Daoy (cell line): ENCODE data around the gene ETV4. TPM values are rescaled to one million over a fixed set of nuclear protein-coding genes. Genes with fewer than 3 reads are reported as not detected.
"Not testable (repeated sequence)": the region's sequence is repeated elsewhere in the genome, so short reads cannot be mapped to it uniquely, and the experiment has no call there.

Experiments
- DNase-seq: peaks from one replicate; pipeline ENCODE4 v3.0.0-alpha.2; 2015; ENCODE audit warnings: low read depth
- total RNA-seq: library from RNA; depleted of rRNA; stranded (reverse); fragments of >200 nt; shearing (Covaris generic); gene quantifications from 2 replicates; pipeline ENCODE4 v1.2.3, GENCODE V29; 2014; rRNA removed

ETV4 gene
- total RNA-seq, 1 experiment from 2014 or later: 27.7 TPM

DNA sequence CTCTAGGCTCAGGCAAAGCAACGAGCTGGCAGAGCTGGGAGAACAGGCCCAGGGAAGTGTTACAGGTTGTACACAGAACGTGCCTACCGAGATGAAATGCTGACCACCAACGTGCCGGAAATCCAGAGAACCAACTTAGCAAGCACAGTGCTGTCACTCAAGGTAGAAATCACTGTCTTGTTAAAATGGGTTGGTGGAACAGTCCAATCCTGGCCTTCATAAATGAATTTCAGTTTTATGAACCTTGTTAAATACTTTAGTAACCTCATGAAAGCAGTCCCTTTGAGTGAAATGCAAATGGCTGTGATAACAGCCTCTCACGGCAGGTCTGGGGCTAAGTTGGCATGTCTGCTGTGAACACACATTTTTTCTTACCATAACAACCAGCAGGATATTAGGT, 29.0 kb downstream of the ETV4 start:
- DNase-seq: no peak

DNA sequence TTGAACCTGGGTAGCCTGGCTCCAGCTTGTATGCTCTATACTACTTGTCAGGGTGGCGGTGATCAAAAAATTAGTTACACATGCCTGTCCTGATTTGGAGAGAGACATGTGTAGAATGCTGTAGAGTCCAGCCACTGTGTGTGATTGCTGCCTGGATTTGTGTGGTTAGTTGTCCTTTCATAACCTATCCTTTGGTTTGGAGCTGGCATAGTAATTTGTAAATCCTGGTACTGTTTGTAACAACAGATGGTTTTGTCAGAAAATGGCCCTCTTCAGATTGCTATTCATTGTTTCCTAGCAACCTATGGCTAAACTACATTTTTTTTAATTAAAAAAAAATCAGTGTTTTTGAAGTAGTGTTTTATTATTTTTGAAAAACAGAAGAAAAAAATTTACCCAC, 30.5 kb downstream of the ETV4 start:
- DNase-seq: no peak

DNA sequence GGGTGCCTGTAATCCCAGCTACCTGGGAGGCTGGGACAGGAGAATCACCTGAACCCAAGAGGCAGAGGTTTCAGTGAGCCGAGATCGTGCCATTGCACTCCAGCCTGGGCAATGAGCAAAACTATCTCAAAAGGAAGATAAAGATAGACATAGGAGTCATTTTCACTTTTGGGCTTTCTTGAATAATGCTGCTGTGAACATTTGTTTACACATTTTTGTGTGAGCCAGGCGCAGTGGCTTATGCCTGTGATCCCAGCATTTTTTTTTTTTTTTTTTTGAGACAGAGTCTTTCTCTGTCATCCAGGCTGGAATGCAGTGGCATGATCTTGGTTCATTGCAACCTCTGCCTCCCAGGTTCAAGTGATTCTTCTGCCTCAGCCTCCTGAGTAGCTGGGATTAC, 34.9 kb downstream of the ETV4 start:
- DNase-seq: not testable (repeated sequence)

DNA sequence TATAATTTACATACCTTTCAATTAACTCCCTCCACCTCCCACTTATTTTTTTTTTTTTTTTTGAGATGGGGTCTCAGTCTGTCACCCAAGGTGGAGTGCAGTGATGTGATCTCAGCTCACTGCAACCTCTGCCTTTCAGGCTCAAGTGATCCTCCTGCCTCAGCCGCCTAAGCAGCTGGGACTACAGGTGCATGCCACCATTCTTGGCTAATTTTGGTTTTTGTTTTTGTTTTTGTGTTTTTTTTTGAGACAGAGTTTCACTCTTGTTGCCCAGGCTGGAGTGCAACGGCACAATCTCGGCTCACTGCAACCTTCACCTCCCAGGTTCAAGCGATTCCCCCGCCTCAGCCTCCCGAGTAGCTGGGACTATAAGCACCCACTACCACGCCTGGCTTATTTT, 36.7 kb downstream of the ETV4 start:
- DNase-seq: not testable (repeated sequence)

DNA sequence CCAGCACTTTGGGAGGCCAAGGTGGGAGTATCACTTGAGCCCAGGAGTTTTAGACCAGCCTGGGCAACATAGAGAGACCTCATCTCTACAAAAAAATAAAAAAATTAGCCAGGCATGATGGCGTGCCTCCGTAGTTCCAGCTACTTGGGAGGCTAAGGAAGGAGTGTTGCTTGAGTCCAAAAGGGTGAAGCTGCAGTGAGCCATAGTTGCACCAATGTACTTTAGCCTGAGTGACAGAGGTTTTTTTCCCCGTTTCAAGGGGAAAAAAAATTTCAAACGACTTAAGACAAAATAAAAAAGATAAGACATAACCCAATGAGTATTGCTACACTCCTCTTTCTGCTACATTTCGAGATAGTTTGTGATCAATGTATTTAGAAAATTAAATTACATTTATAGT, 55.5 kb downstream of the ETV4 start:
- DNase-seq: no peak

DNA sequence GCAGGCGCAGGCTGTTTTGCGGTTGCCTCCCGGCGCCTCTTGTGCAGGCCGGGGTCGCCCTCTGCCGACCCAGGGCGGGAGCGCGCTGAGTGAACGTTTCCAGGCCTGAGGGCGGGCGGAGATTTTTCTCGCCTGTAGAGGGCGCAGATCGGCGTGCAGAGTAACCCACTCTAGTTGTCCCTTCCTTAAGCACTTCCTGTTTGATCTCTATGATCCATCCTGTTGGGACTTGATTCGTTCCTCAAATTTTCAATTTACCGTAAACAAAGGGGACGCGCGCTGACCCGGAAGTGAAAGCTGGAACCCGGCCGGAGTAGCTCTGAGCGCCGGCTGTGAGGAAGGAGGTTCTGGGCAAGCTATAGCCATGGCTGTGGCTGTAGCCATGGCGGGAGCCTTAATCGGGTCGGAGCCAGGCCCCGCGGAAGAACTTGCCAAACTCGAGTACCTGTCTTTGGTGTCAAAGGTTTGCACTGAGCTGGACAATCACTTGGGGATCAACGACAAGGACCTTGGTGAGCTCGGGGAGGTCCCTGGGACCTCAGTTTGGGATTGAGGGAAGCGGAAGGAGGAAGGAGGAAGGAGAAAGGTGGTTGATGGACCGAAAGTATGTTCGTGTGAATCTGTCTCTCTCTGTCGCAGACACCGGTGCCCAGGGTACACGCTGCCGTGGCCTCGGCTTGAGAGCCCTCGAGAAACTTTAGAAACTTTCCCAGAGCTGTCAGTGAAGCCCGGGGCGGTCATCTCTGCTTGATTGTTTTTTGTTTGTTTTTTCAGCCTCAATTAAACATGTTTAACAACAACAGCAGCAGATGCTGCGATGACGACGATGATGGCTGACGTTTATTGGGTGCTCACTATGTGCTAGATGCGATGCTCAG, 62.2 kb downstream of the ETV4 start, which contains the start of gene DHX8:
Gene DHX8 (plus strand): TSS at position 302 of the 878 bp plus-strand sequence. CDS start 63 bp downstream, at position 365.
- peak; percentile 93 for DNase-seq

DNA sequence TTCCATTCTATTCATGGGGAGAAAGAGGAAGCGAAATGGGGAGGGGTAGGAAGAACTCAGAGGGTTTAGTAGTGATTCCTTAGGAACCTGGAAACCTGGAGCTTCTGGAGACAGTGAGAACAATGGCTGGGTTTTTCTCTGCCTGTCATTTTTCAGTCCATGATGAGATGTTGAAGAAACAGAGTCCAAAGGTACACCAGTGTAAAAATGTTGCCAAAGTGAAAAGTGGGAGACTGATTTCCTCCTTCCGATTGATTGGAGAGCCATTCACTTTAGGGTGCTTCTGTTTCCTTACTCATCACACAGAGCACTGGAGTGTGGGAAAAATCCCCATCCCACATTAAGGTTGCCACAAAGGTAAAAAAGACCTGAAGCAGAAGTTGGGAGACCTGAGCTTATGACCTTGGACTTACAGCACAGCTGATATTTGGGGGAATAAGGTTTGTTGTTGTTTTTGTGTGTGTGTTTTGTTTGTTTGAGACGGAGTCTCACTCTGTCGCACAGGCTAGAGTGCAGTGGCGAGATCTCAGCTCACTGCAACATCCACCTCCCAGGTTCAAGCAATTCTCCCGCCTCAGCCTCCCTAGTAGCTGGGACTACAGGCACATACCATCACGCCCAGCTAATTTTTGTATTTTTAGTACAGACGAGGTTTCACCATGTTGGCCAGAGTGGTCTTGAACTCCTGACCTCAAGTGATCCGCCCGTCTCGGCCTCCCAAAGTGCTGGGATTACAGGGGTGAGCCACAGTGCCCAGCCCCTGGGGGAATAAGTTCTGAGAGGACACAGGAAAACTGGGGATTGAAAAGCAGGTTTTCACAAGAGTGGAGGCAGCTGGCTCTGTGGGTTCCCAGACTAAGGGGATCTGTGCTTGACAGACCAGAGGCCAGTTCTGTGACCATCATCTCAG, 63.8 kb downstream of the ETV4 start:
- DNase-seq: no peak

DNA sequence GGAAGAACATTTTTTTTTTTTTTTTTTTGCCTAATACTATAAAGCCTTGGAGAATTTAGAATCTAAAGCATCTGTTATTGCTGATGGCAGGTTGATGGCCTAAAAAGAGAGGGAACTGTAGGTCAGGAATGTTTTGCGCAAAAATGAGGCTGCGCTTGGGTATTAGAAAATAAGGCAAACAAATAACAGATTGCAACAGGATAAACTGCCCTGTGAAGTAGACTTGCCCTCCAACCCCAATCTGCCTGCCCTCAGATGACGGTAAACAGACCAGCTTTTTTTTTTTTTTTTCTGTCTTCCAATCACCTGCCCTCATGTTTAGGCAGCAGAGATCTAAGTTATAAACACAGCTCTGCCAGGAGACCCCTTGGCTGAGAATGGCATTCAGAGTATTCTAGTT, 66.2 kb downstream of the ETV4 start:
- DNase-seq: no peak

Other genes with a start within 250 kb of the ETV4 start
- 7.0 and 12.8 TPM in 2 replicates for gene ARL4D, start 147.3 kb downstream of the ETV4 start, total RNA-seq
- 23.0 and 32.8 TPM in 2 replicates for gene DHX8, start 62.4 kb downstream of the ETV4 start, total RNA-seq
- gene MEOX1, start 115.6 kb upstream of the ETV4 start, total RNA-seq: 8.6 and 13.1 TPM in 2 replicates
- 0.29 TPM in 1 of 2 replicates, not detected in the other for gene SOST, start 212.5 kb upstream of the ETV4 start, total RNA-seq
- gene DUSP3, start 232.6 kb upstream of the ETV4 start, total RNA-seq: 14.2 and 17.8 TPM in 2 replicates
- not detected in 2 replicates for gene CFAP97D1, start 234.1 kb upstream of the ETV4 start, total RNA-seq